Stimulated activated CD4-positive, alpha-beta T cell treated with anti-CD3 and anti-CD28 coated beads, TNF-alpha, amount 100 ng/mL, for 1 hour (primary cell): ENCODE measurements around the gene ZNF888.
"Not testable (repeated sequence)": the region's sequence is repeated elsewhere in the genome, so short reads cannot be mapped to it uniquely, and the experiment has no call there.

Source experiments
- DNase-seq, 3 donors: peaks; one replicate each; pipeline ENCODE4 v3.0.0-alpha.2; 2020; ENCODE audit warnings: low read depth in 3 of 3, low spot score in 1 of 3

The ZNF888 gene

GRCh38 chr19:52941941-52942385 is 18.7 kb upstream of the ZNF888 start:
- peak in 1 of 3 donors; percentile 7 for DNase-seq

GRCh38 chr19:52941523-52941922 is 18.3 kb upstream of the ZNF888 start:
- not testable (repeated sequence) for DNase-seq

- DNase-seq = not testable (repeated sequence)
These were observed 17.7 kb upstream of the ZNF888 start for GRCh38 chr19:52940905-52941304.

- DNase-seq = no peak
These were observed 15.5 kb upstream of the ZNF888 start for GRCh38 chr19:52938761-52939160.

- DNase-seq = no peak
These were observed 13.7 kb upstream of the ZNF888 start for GRCh38 chr19:52936954-52937325.

GRCh38 chr19:52936151-52936953 is 13.1 kb upstream of the ZNF888 start:
- DNase-seq = no peak

- DNase-seq = no peak
These were observed 12.2 kb upstream of the ZNF888 start for GRCh38 chr19:52935434-52935833.

GRCh38 chr19:52924641-52925040 is 1.4 kb upstream of the ZNF888 start:
- not testable (repeated sequence) for DNase-seq

- DNase-seq = no peak
These were observed 758 bp upstream of the ZNF888 start for GRCh38 chr19:52923778-52924593.

- no peak for DNase-seq
These were observed 5.7 kb downstream of the ZNF888 start for GRCh38 chr19:52917531-52917930.

- no peak for DNase-seq
These were observed 12.6 kb downstream of the ZNF888 start for GRCh38 chr19:52910648-52911047.

GRCh38 chr19:52904052-52904780 is 19.0 kb downstream of the ZNF888 start:
- DNase-seq = not testable (repeated sequence)

GRCh38 chr19:52901842-52902241 is 21.4 kb downstream of the ZNF888 start:
- DNase-seq = no peak

GRCh38 chr19:52898596-52898995 is 24.6 kb downstream of the ZNF888 start:
- DNase-seq = not testable (repeated sequence)

GRCh38 chr19:52898101-52898500 is 25.1 kb downstream of the ZNF888 start:
- DNase-seq = no peak

- peak; percentile 77 to 81 (median 77) for DNase-seq
These were observed 25.9 kb downstream of the ZNF888 start, which contains the start of gene ZNF320 for GRCh38 chr19:52897138-52897935. ZNF320 (minus strand) TSS chr19:52897635; CDS start chr19:52890255, 7,380 bp downstream.

GRCh38 chr19:52896431-52897137 is 26.6 kb downstream of the ZNF888 start:
- no peak for DNase-seq

GRCh38 chr19:52891336-52891735 is 31.9 kb downstream of the ZNF888 start:
- no peak for DNase-seq

GRCh38 chr19:52889931-52890330 is 33.3 kb downstream of the ZNF888 start:
- no peak for DNase-seq

GRCh38 chr19:52889076-52889475 is 34.2 kb downstream of the ZNF888 start:
- DNase-seq = no peak
